H1 (cell line): ENCODE data around the gene CBR3. TPM values are rescaled to one million over a fixed set of nuclear protein-coding genes. Genes with fewer than 3 reads are reported as not detected.

Experiments
- CTCF ChIA-PET: fragments of 300-600 bp; sonication (Branson Sonifier 250); formaldehyde crosslinking; loops from one replicate; lab custom pipeline; 2021; ENCODE audit not compliant: partially characterized antibody; lab: Charles Lee
- POLR2A ChIA-PET: fragments of 300-600 bp; sonication (Branson Sonifier 250); formaldehyde crosslinking; loops from one replicate; lab custom pipeline; 2021; ENCODE audit warnings: inconsistent platforms; ENCODE audit not compliant: partially characterized antibody; lab: Charles Lee
- DNase-seq, 2 experiments: peaks; one replicate each; pipeline versions ENCODE4 v3.0.0 to v3.0.0-alpha.2; 2010 to 2022; ENCODE audit warnings: low spot score in 2 of 2, low read depth in 1 of 2, mixed read lengths in 1 of 2
- FAIRE-seq: peaks from 2 replicates; lab custom pipeline; 2011; peaks lifted over from hg19 to GRCh38; lab: Jason Lieb, UNC
- H2AFZ ChIP-seq: 2 replicates; pipeline ENCODE4 v1.8.1; 2012; ENCODE audit warnings: low read length, inconsistent platforms
- H2AK5ac ChIP-seq: 2 replicates; pipeline ENCODE4 v1.6.1; 2013; ENCODE audit warnings: low read depth, low read length
- H2BK120ac ChIP-seq: replicated peaks from 2 replicates; pipeline ENCODE3; 2013; ENCODE audit warnings: low read depth, low read length, inconsistent platforms
- H2BK12ac ChIP-seq: 2 replicates; pipeline ENCODE4 v1.6.1; 2013; ENCODE audit warnings: low read depth, low read length
- H2BK15ac ChIP-seq: 2 replicates; pipeline ENCODE4 v1.6.1; 2013; ENCODE audit warnings: low read length
- H2BK20ac ChIP-seq: 2 replicates; pipeline ENCODE4 v1.6.1; 2013; ENCODE audit warnings: low read length
- H2BK5ac ChIP-seq: 2 replicates; pipeline ENCODE4 v1.6.1; 2013; ENCODE audit warnings: low read depth, low read length
- H3K14ac ChIP-seq: 2 replicates; pipeline ENCODE4 v1.6.1; 2013; ENCODE audit warnings: inconsistent platforms; ENCODE audit not compliant: insufficient read length
- H3K18ac ChIP-seq: 2 replicates; pipeline ENCODE4 v1.6.1; 2013; ENCODE audit warnings: low read length; ENCODE audit errors: extremely low read depth
- H3K23ac ChIP-seq: 2 replicates; pipeline ENCODE4 v1.6.1; 2013; ENCODE audit warnings: inconsistent platforms; ENCODE audit not compliant: insufficient read length
- H3K23me2 ChIP-seq: 2 replicates; pipeline ENCODE4 v1.6.1; 2013; ENCODE audit warnings: low read depth, low read length
- H3K27ac ChIP-seq: 2 replicates; pipeline ENCODE4 v1.6.1; 2011; ENCODE audit warnings: low read depth, low read length, inconsistent platforms
- H3K27me3 ChIP-seq, 4 experiments: replicated peaks in 1 of 4; 1 replicate in 1 of 4; 2 replicates in 3 of 4; pipeline versions ENCODE4 v1.6.1 to v1.8.1; 2011 to 2013; ENCODE audit warnings: low read length in 3 of 4, mild to moderate bottlenecking in 3 of 4, inconsistent platforms in 2 of 4, mixed read lengths in 2 of 4, moderate library complexity in 1 of 4; ENCODE audit not compliant: control insufficient read depth in 3 of 4, insufficient read depth in 3 of 4; ENCODE audit errors: extremely low read depth in 1 of 4
- H3K36me3 ChIP-seq, 4 experiments: 2 replicates each; pipeline versions ENCODE4 v1.6.1 to v1.8.1; 2011 to 2013; ENCODE audit warnings: mild to moderate bottlenecking in 4 of 4, low read length in 3 of 4, moderate library complexity in 2 of 4, control low read depth in 1 of 4, inconsistent platforms in 1 of 4; ENCODE audit not compliant: insufficient read depth in 4 of 4, control insufficient read depth in 2 of 4
- H3K4ac ChIP-seq: replicated peaks from 2 replicates; pipeline ENCODE3; 2013; ENCODE audit warnings: low read length, low read depth, mixed read lengths, inconsistent platforms; ENCODE audit not compliant: insufficient read length
- H3K4me1 ChIP-seq, 4 experiments: replicated peaks in 1 of 4; 1 replicate in 1 of 4; 2 replicates in 3 of 4; pipeline versions ENCODE4 v1.6.1 to v1.8.1; 2011 to 2013; ENCODE audit warnings: low read length in 3 of 4, inconsistent platforms in 2 of 4, mixed read lengths in 1 of 4; ENCODE audit not compliant: insufficient read depth in 4 of 4, control insufficient read depth in 3 of 4
- H3K4me2 ChIP-seq, 2 experiments: 2 replicates each; pipeline versions ENCODE4 v1.6.1 to v1.8.1; 2011 to 2013; ENCODE audit warnings: low read depth in 2 of 2, low read length in 2 of 2, control low read depth in 1 of 2, inconsistent platforms in 1 of 2, mild to moderate bottlenecking in 1 of 2; ENCODE audit not compliant: insufficient read depth in 1 of 2
- H3K4me3 ChIP-seq, 4 experiments: fragments of 200-600, 300-600 bp in 1 of 4; sonication (generic), shearing (Covaris generic), sonication (Bioruptor Twin) in 1 of 4; 2 replicates each; pipeline versions ENCODE4 v1.5.1 to v1.8.1; 2011 to 2016; ENCODE audit warnings: low read length in 4 of 4, low read depth in 3 of 4, control low read depth in 2 of 4, inconsistent platforms in 2 of 4, mild to moderate bottlenecking in 2 of 4, mixed read lengths in 1 of 4, moderate library complexity in 1 of 4; ENCODE audit not compliant: insufficient read depth in 2 of 4; ENCODE audit errors: extremely low read depth in 1 of 4
- H3K56ac ChIP-seq: replicated peaks from 2 replicates; pipeline ENCODE3; 2013; ENCODE audit warnings: low read depth, mild to moderate bottlenecking, mixed read lengths, low read length, inconsistent platforms; ENCODE audit not compliant: insufficient read length
- H3K79me1 ChIP-seq: 2 replicates; pipeline ENCODE4 v1.6.1; 2013; ENCODE audit warnings: low read depth, low read length, control low read depth
- H3K79me2 ChIP-seq, 2 experiments: 2 replicates each; pipeline versions ENCODE4 v1.6.1 to v1.8.1; 2012 to 2013; ENCODE audit warnings: low read length in 2 of 2, mild to moderate bottlenecking in 2 of 2, inconsistent platforms in 1 of 2; ENCODE audit not compliant: insufficient read depth in 2 of 2, control insufficient read depth in 1 of 2
- H3K9ac ChIP-seq, 4 experiments: replicated peaks in 1 of 4; 1 replicate in 1 of 4; 2 replicates in 3 of 4; pipeline versions ENCODE4 v1.6.1 to v1.8.1; 2011 to 2013; ENCODE audit warnings: low read depth in 3 of 4, low read length in 3 of 4, control low read depth in 2 of 4, mild to moderate bottlenecking in 2 of 4, moderate library complexity in 2 of 4, inconsistent platforms in 1 of 4; ENCODE audit errors: extremely low read depth in 1 of 4
- H3K9me3 ChIP-seq, 2 experiments: 2 replicates each; pipeline versions ENCODE4 v1.6.1 to v1.8.1; 2012 to 2013; ENCODE audit warnings: mild to moderate bottlenecking in 2 of 2, moderate library complexity in 2 of 2, control low read depth in 1 of 2, inconsistent platforms in 1 of 2, low read depth in 1 of 2, low read length in 1 of 2, mixed read lengths in 1 of 2; ENCODE audit not compliant: insufficient read depth in 2 of 2
- H4K20me1 ChIP-seq, 2 experiments: replicated peaks in 1 of 2; 2 replicates each; pipeline versions ENCODE3 to v1.8.1; 2011 to 2013; ENCODE audit warnings: inconsistent platforms in 2 of 2, low read length in 2 of 2, mild to moderate bottlenecking in 1 of 2; ENCODE audit not compliant: insufficient read depth in 2 of 2, control insufficient read depth in 1 of 2
- H4K5ac ChIP-seq: 2 replicates; pipeline ENCODE4 v1.6.1; 2013; ENCODE audit warnings: low read length, low read depth, mixed read lengths, inconsistent platforms; ENCODE audit not compliant: insufficient read length
- H4K8ac ChIP-seq: 2 replicates; pipeline ENCODE4 v1.8.0; 2013; ENCODE audit warnings: mild to moderate bottlenecking, moderate library complexity, low read length, inconsistent platforms; ENCODE audit not compliant: insufficient read depth; ENCODE audit errors: extremely low read depth
- H4K91ac ChIP-seq: replicated peaks from 2 replicates; pipeline ENCODE3; 2013; ENCODE audit warnings: low read length, mixed read lengths, inconsistent platforms; ENCODE audit not compliant: insufficient read length
- BRCA1 ChIP-seq: IDR thresholded peaks from 2 replicates; pipeline ENCODE4 v1.6.1; 2012; ENCODE audit warnings: low read depth, low read length, improper control_type of control experiment
- CTBP2 ChIP-seq: IDR thresholded peaks from 2 replicates; pipeline ENCODE4 v1.7.0; 2011; ENCODE audit warnings: borderline replicate concordance, mild to moderate bottlenecking, moderate library complexity, mixed read lengths, low read length; ENCODE audit not compliant: insufficient read depth, insufficient read length
- KDM1A ChIP-seq: fragments of 200-600, 300-600 bp; sonication (generic); IDR thresholded peaks from 2 replicates; pipeline ENCODE4 v1.7.1; 2016; ENCODE audit warnings: mild to moderate bottlenecking, low read length, borderline replicate concordance
- NRF1 ChIP-seq: IDR thresholded peaks from 2 replicates; pipeline ENCODE4 v1.6.1; 2011; ENCODE audit warnings: mild to moderate bottlenecking, low read depth, low read length, improper control_type of control experiment
- TAF1 ChIP-seq: IDR thresholded peaks from 2 replicates; pipeline ENCODE4 v1.6.1; 2011; ENCODE audit warnings: mild to moderate bottlenecking, low read depth, low read length
- TBP ChIP-seq: IDR thresholded peaks from 2 replicates; pipeline ENCODE4 v1.6.1; 2011; ENCODE audit warnings: low read depth, low read length, improper control_type of control experiment
- ZNF274 ChIP-seq: IDR thresholded peaks from 2 replicates; pipeline ENCODE4 v1.7.0; 2012; ENCODE audit warnings: low read length, borderline replicate concordance; ENCODE audit errors: extremely low read depth
- WGBS, 2 experiments: shearing (Covaris generic) in 1 of 2; methylation state at CpG; one replicate each; pipeline versions ENCODE4 v1.1.6 to v1.1.7; 2013 to 2015; ENCODE audit warnings: low lambda C conversion rate in 2 of 2, mixed read lengths in 2 of 2, inconsistent platforms in 1 of 2, low coverage in 1 of 2, missing lambda C conversion rate in 1 of 2; ENCODE audit not compliant: insufficient replicate concordance in 2 of 2, insufficient coverage in 1 of 2, insufficient read length in 1 of 2; ENCODE audit errors: extremely low coverage in 1 of 2, missing lambda C conversion rate in 1 of 2; 5-methylcytosine and 5-hydroxymethylcytosine counted together
- polyA plus RNA-seq, 7 experiments: library from polyadenylated mRNA; depleted of rRNA in 3 of 7; stranded (reverse) in 5 of 7; unstranded in 2 of 7; fragments of >200 nt in 5 of 7; fragments of 200-250 nt in 2 of 7; gene quantifications; 1 replicate in 5 of 7; 2 replicates in 1 of 7; 4 replicates in 1 of 7; pipeline versions ENCODE4 v1.2.1 to v1.2.3, GENCODE V29; 2011 to 2013; ENCODE audit warnings: missing spikeins in 2 of 7, mixed read lengths in 2 of 7
- total RNA-seq: library from RNA; stranded (reverse); fragmentation: NEBNext Ultra II Directional; extraction: Animal tissue kit (Norgen Biotek cat#: 25700); gene quantifications from 2 replicates; pipeline ENCODE4 v1.2.1, GENCODE V29; 2021
- TF ChIP-seq, protein P1 (sequence below), 3 experiments: IDR thresholded peaks; 1 replicate in 2 of 3; 2 replicates in 1 of 3; pipeline versions ENCODE4 v1.5.1 to v1.6.1; 2011; ENCODE audit warnings: low read length in 3 of 3, mild to moderate bottlenecking in 3 of 3, inconsistent platforms in 2 of 3, low read depth in 1 of 3, moderate library complexity in 1 of 3; ENCODE audit not compliant: insufficient read depth in 1 of 3; ENCODE audit errors: control extremely low read depth in 1 of 3

Gene CBR3
- total and polyA plus RNA-seq, 2 of the 8 experiments (the other 6 are each of a cell fraction or from before 2014, with no cell fraction given): 1.2 to 4.3 TPM

DNA sequence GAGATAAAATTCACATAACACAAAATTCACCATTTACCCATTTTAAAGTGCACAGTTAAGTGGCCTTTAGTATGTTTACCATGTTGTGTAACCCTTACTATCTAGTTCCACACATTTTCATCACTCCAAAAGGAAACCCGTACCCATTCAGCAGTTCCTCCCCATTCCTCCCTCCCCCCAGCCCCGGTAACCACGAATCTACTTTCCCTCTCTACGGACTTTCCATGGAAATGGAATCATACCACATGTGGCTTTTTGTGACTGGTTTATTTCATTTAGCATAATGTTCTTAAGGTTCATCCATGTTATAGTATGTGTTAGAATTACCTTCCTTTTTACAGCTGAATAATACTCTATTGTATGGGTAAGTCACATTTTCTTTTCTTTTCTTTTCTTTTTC lies 32.7 kb downstream of the CBR3 start:
- Histone ChIP-seq H3K27me3 (no peaks in the 10 kb centered on the region), H3K14ac (no peak overlapping the region), H2AK5ac (no peak overlapping the region), H3K23ac (no peak overlapping the region), H3K79me2 (peaks cover 0 to 2% of the 10 kb centered on the region in 2 experiments; a peak in 1 of 4 replicates), H3K4me1 (no peaks in the 10 kb centered on the region), H3K79me1 (peaks cover 4% of the 10 kb centered on the region; the same call in 1 of the 2 replicates), H2BK120ac (no peak overlapping the region), H2BK12ac (no peak overlapping the region), H2AFZ (no peak overlapping the region), H2BK5ac (no peak overlapping the region), H3K36me3 (0 out of 8 replicates have a peak, but pooled peaks cover 0 to 2% (median 0%) of the 10 kb centered on the region in 4 experiments), H2BK15ac (no peak overlapping the region), H2BK20ac (no peak overlapping the region), H3K4me3 (no peak overlapping the region), H3K4me2 (no peak overlapping the region), H3K9me3 (no peaks in the 10 kb centered on the region; a peak in 1 of 4 replicates), H3K56ac (no peak overlapping the region), H4K91ac (no peak overlapping the region), H3K23me2 (no peaks in the 10 kb centered on the region), H3K9ac (no peak overlapping the region), H4K8ac (no peak overlapping the region), H4K20me1 (no peaks in the 10 kb centered on the region), H4K5ac (no peak overlapping the region), H3K27ac (no peak overlapping the region), H3K18ac (no peak overlapping the region), H3K4ac (no peak overlapping the region)
- no peak for FAIRE-seq
- POLR2A ChIA-PET: no interaction called here
- DNase-seq: no peak
- 87% methylated on average over 4 of the region's 4 CpGs; no CpG with 5 or more reads in 1 of the 2 experiments for WGBS, 2 experiments
- CTCF ChIA-PET: interaction anchor here (1.5 to 2.0 kb wide), 2 partner anchors 20 to 42 kb away, joined by 3 to 7 read pairs; no protein-coding TSS in a partner anchor
- TF ChIP-seq BRCA1 (no peak), TBP (no peak), CTBP2 (no peak), NRF1 (no peak), TAF1 (no peak), ZNF274 (no peak), KDM1A (no peak)
- TF ChIP-seq, protein P1, sequence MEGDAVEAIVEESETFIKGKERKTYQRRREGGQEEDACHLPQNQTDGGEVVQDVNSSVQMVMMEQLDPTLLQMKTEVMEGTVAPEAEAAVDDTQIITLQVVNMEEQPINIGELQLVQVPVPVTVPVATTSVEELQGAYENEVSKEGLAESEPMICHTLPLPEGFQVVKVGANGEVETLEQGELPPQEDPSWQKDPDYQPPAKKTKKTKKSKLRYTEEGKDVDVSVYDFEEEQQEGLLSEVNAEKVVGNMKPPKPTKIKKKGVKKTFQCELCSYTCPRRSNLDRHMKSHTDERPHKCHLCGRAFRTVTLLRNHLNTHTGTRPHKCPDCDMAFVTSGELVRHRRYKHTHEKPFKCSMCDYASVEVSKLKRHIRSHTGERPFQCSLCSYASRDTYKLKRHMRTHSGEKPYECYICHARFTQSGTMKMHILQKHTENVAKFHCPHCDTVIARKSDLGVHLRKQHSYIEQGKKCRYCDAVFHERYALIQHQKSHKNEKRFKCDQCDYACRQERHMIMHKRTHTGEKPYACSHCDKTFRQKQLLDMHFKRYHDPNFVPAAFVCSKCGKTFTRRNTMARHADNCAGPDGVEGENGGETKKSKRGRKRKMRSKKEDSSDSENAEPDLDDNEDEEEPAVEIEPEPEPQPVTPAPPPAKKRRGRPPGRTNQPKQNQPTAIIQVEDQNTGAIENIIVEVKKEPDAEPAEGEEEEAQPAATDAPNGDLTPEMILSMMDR (IDR thresholded peaks at IDR 0.05; ENCODE audit: control extremely low read depth in 1 of 3, insufficient read depth in 1 of 3, low read depth in 1 of 3, low read length in 3 of 3): no peak
